ENCODE measurements around the gene DNAH9. TPM values are rescaled to one million over a fixed set of nuclear protein-coding genes. Genes with fewer than 3 reads are reported as not detected.

Gene DNAH9
- total RNA-seq, 2 experiments from 2014 or later: not detected

DNA sequence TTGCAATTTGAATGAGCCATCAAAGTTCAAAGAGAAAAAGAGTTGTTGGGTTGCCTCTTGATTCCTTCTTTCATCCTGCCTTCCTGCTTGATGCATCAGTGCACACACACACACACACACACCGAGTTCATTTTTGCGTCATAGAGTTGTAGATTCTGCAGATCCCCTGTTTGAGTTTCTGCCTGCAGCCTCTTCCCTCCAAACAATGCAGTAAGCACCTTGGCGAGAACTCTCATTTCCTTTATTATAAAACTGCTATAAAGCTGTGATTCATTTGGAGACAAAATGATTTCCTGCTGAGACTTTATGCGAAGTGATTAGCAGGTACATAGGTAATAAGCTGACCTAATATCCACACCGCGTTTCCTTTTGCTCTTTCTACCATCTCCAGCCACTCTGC, 26.7 kb downstream of the DNAH9 start:
- Mint-ChIP-seq H3K9me3 (no peaks in the 10 kb centered on the region), H3K27me3 (no peaks in the 10 kb centered on the region), H3K4me1 (no peaks in the 10 kb centered on the region), H3K27ac (no peak overlapping the region), H3K4me3 (no peak overlapping the region), H3K36me3 (ENCODE audit: low read depth) (no peaks in the 10 kb centered on the region)
- POLR2A ChIA-PET: no interaction called here
- DNase-seq: no peak
- CTCF ChIA-PET: interaction anchor here (0.6 kb wide), 1 partner anchor 150 kb away, joined by 3 read pairs; no protein-coding TSS in a partner anchor

- Mint-ChIP-seq H3K27me3 (no peaks in the 10 kb centered on the region), H3K4me1 (no peaks in the 10 kb centered on the region), H3K36me3 (ENCODE audit: low read depth) (no peaks in the 10 kb centered on the region), H3K27ac (no peak overlapping the region), H3K4me3 (no peak overlapping the region), H3K9me3 (no peaks in the 10 kb centered on the region)
- POLR2A ChIA-PET: no interaction called here
- no peak for DNase-seq
- CTCF ChIA-PET: no interaction called here
Measured at GRCh38 chr17:11625878-11626277, 27.6 kb downstream of the DNAH9 start.

GRCh38 chr17:11627301-11627940, 29.2 kb downstream of the DNAH9 start:
- no peaks in the 10 kb centered on the region for H3K9me3 Mint-ChIP-seq
- no peak overlapping the region for H3K4me3 Mint-ChIP-seq
- H3K27me3 Mint-ChIP-seq: no peaks in the 10 kb centered on the region
- no peak for DNase-seq
- no peaks in the 10 kb centered on the region for H3K36me3 Mint-ChIP-seq (ENCODE audit: low read depth)
- H3K4me1 Mint-ChIP-seq: no peaks in the 10 kb centered on the region
- ChIA-PET POLR2A (no interaction called here), CTCF (no interaction called here)
- H3K27ac Mint-ChIP-seq: no peak overlapping the region

DNA sequence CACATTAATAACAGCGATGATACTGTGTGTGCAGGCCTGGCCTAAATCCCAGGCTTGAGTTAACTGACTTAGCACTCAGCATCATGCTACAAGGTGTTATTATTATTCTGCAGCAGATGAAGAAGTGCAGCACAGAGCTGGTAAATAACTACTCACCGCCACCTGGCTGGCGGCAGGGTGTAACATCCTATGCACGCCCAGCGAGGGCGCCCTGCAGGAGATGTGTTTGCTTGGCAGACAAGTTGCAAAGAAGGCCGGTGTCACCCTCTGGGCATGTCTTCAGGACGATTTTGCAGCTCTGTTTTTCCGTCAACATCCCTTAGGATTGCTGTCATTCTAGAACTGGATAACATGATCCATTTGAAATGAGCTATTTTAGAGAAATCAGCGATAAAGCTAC, 30.1 kb downstream of the DNAH9 start:
- peaks cover 4% of the 10 kb centered on the region for H3K9me3 Mint-ChIP-seq
- H3K27me3 Mint-ChIP-seq: no peaks in the 10 kb centered on the region
- CTCF ChIA-PET: no interaction called here
- DNase-seq: no peak
- no peaks in the 10 kb centered on the region for H3K4me1 Mint-ChIP-seq
- no peak overlapping the region for H3K27ac Mint-ChIP-seq
- no peak overlapping the region for H3K4me3 Mint-ChIP-seq
- H3K36me3 Mint-ChIP-seq (ENCODE audit: low read depth): no peaks in the 10 kb centered on the region
- POLR2A ChIA-PET: no interaction called here

DNA sequence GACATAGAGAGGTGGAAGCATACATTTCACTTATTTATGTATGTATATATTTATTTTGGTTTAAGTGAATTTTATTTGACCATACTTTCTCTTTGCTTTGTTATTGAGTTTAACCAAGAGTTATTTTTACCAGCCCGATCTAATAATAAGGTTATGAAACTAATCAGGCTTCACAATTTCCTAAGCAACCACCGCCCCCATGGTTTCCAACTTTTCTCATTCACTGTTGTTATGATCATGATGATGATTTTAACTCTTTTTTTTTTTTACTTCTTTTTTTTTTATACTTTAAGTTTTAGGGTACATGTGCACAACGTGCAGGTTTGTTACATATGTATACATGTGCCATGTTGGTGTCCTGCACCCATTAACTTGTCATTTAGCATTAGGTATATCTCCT, 30.6 kb downstream of the DNAH9 start:
- Mint-ChIP-seq H3K4me1 (no peaks in the 10 kb centered on the region), H3K4me3 (no peak overlapping the region), H3K36me3 (ENCODE audit: low read depth) (no peaks in the 10 kb centered on the region), H3K27ac (no peak overlapping the region), H3K9me3 (peaks cover 4% of the 10 kb centered on the region), H3K27me3 (no peaks in the 10 kb centered on the region)
- no peak for DNase-seq
- POLR2A ChIA-PET: no interaction called here
- CTCF ChIA-PET: no interaction called here

- H3K27me3 Mint-ChIP-seq: no peaks in the 10 kb centered on the region
- H3K36me3 Mint-ChIP-seq (ENCODE audit: low read depth): no peaks in the 10 kb centered on the region
- H3K27ac Mint-ChIP-seq: no peak overlapping the region
- peaks cover 11% of the 10 kb centered on the region for H3K9me3 Mint-ChIP-seq
- DNase-seq: no peak
- H3K4me3 Mint-ChIP-seq: no peak overlapping the region
- ChIA-PET POLR2A (no interaction called here), CTCF (no interaction called here)
- no peaks in the 10 kb centered on the region for H3K4me1 Mint-ChIP-seq
Measured at GRCh38 chr17:11636771-11637170, 38.5 kb downstream of the DNAH9 start.

GRCh38 chr17:11637796-11638195, 39.5 kb downstream of the DNAH9 start:
- POLR2A ChIA-PET: no interaction called here
- no peak overlapping the region for H3K4me3 Mint-ChIP-seq
- no peaks in the 10 kb centered on the region for H3K4me1 Mint-ChIP-seq

DNA sequence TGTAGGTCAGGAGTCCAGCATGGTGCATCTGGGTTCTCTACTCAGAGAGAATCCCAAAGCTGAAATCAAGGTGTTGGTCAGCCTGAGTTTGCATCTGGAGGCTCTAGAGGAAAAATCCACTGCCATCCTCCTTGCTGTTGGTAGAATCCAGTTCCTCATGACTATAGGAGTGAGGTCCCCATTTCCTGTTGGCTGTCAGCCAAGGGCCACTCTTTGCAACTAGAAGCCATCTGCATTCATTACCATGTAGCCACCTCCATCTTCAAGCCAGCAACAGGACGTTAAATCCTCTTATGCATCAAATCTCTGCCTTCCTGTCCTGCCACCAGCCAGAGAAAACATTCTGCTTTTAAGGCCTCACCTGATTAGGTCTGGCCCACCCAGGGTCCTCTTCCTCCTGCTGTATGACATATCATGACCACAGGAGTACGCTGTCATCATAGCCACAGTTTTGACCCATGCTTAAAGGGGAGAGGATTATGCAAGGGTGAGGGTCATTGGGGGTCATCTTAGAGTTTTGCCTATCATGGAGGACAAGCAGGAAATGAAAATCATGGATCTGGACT, 40.5 kb downstream of the DNAH9 start:
- Mint-ChIP-seq H3K27ac (no peak overlapping the region), H3K27me3 (no peaks in the 10 kb centered on the region), H3K4me3 (no peak overlapping the region), H3K36me3 (ENCODE audit: low read depth) (no peaks in the 10 kb centered on the region), H3K9me3 (peaks cover 8% of the 10 kb centered on the region), H3K4me1 (no peaks in the 10 kb centered on the region)
- ChIA-PET POLR2A (no interaction called here), CTCF (no interaction called here)
- DNase-seq: no peak

More at GRCh38 chr17:11637796-11638195, 39.5 kb downstream of the DNAH9 start:
- no peaks in the 10 kb centered on the region for H3K36me3 Mint-ChIP-seq (ENCODE audit: low read depth)
- no peak overlapping the region for H3K27ac Mint-ChIP-seq
- CTCF ChIA-PET: no interaction called here
- DNase-seq: no peak
- H3K9me3 Mint-ChIP-seq: peaks cover 11% of the 10 kb centered on the region
- H3K27me3 Mint-ChIP-seq: no peaks in the 10 kb centered on the region

DNA sequence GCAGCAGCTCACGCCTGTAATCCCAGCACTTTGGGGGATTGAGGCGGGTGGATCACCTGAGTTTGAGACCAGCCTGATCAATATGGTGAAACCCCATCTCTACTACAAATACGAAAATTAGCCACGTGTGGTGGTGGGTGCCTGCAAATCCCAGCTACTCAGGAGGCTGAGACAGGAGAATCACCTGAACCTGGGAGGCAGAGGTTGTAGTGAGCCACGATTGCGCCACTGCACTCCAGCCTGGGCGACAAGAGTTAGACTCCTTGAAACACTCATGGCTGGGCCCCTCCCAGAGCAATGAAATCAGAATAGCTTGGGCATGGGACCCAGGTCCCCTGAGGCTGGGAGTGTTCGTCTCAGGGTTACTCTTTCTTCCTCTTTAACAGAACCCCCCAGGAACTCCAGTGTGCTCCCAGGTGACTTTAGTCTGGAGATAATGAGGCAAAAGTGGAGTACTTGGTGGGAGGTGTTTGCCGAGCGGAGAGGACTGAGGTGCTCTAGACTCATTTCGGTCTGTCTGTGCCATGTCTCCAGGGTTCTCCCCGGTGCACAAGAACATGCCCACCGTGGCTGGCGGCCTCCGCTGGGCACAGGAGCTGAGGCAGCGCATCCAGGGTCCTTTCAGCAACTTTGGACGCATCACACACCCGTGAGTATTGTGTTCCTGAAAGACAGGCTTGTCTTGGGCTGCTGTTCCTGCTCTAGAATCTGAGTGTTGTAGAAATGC, 41.6 kb downstream of the DNAH9 start:
- Mint-ChIP-seq H3K4me3 (no peak overlapping the region), H3K9me3 (peaks cover 8% of the 10 kb centered on the region), H3K36me3 (ENCODE audit: low read depth) (no peaks in the 10 kb centered on the region), H3K27ac (no peak overlapping the region), H3K27me3 (no peaks in the 10 kb centered on the region), H3K4me1 (no peaks in the 10 kb centered on the region)
- ChIA-PET CTCF (no interaction called here), POLR2A (no interaction called here)
- DNase-seq: no peak

GRCh38 chr17:11640463-11640814, 42.2 kb downstream of the DNAH9 start:
- Mint-ChIP-seq H3K9me3 (peaks cover 8% of the 10 kb centered on the region), H3K36me3 (ENCODE audit: low read depth) (no peaks in the 10 kb centered on the region), H3K27me3 (no peaks in the 10 kb centered on the region), H3K4me3 (no peak overlapping the region), H3K27ac (no peak overlapping the region), H3K4me1 (no peaks in the 10 kb centered on the region)
- ChIA-PET POLR2A (no interaction called here), CTCF (no interaction called here)
- DNase-seq: no peak

- Mint-ChIP-seq H3K4me1 (no peaks in the 10 kb centered on the region), H3K27ac (no peak overlapping the region), H3K36me3 (ENCODE audit: low read depth) (no peaks in the 10 kb centered on the region), H3K4me3 (no peak overlapping the region), H3K9me3 (peaks cover 8% of the 10 kb centered on the region), H3K27me3 (no peaks in the 10 kb centered on the region)
- no peak for DNase-seq
- POLR2A ChIA-PET: no interaction called here
- CTCF ChIA-PET: no interaction called here
Measured at GRCh38 chr17:11641521-11642275, 43.4 kb downstream of the DNAH9 start.

- H3K36me3 Mint-ChIP-seq (ENCODE audit: low read depth): no peaks in the 10 kb centered on the region
- POLR2A ChIA-PET: no interaction called here
- CTCF ChIA-PET: interaction anchor here (0.9 kb wide), 1 partner anchor 36 kb away, joined by 3 read pairs; no protein-coding TSS in a partner anchor
- H3K27ac Mint-ChIP-seq: no peak overlapping the region
- no peaks in the 10 kb centered on the region for H3K27me3 Mint-ChIP-seq
- no peak for DNase-seq
- H3K9me3 Mint-ChIP-seq: peaks cover 7% of the 10 kb centered on the region
- H3K4me1 Mint-ChIP-seq: no peaks in the 10 kb centered on the region
- no peak overlapping the region for H3K4me3 Mint-ChIP-seq
Measured at GRCh38 chr17:11642655-11643054, 44.4 kb downstream of the DNAH9 start.

- CTCF ChIA-PET: interaction anchor here (1.1 to 1.2 kb wide), 5 partner anchors 10 to 769 kb away, joined by 3 to 11 read pairs (median 4); partner anchors contain the start of gene ZNF18
- no peak for DNase-seq
- Mint-ChIP-seq H3K4me3 (no peak overlapping the region), H3K36me3 (ENCODE audit: low read depth) (no peaks in the 10 kb centered on the region), H3K27ac (no peak overlapping the region), H3K4me1 (no peaks in the 10 kb centered on the region), H3K9me3 (peaks cover 3% of the 10 kb centered on the region), H3K27me3 (no peaks in the 10 kb centered on the region)
- POLR2A ChIA-PET: no interaction called here
Measured at GRCh38 chr17:11643851-11644250, 45.6 kb downstream of the DNAH9 start.
